ENCODE data around the gene CHP1. TPM values are rescaled to one million over a fixed set of nuclear protein-coding genes. Genes with fewer than 3 reads are reported as not detected.

The CHP1 gene
- total RNA-seq, 4 donors from 2014 or later: 102 to 127 (median 112) TPM

DNA sequence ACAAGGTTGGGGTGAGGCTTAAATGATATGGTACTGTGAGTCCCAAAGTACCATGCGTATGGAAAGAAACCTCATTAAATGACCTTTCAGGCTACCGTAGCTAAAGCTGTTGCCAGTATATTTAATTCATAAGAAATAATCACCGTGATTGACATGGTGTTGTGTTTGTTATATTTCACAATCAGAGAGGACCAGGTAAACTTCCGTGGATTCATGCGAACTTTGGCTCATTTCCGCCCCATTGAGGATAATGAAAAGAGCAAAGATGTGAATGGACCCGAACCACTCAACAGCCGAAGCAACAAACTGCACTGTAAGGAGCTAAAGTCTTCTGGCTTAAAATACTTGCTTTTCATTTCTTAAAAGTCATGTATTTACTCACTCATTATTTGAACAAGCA is 31.5 kb downstream of the CHP1 start:
- no peak for ATAC-seq
- H3K27ac ChIP-seq: no peak overlapping the region
- no peaks in the 10 kb centered on the region for H3K9me3 ChIP-seq
- TF ChIP-seq EP300 (IDR thresholded peaks at IDR 0.05): no peak
- H3K4me1 ChIP-seq: no peaks in the 10 kb centered on the region
- H3K27me3 ChIP-seq: no peaks in the 10 kb centered on the region
- WGBS, 2 donors (ENCODE audit: low coverage in 1 of 2): 93 to 98% methylated on average over 8 of the region's 8 CpGs
- H3K36me3 ChIP-seq: peaks cover 0 to 86% of the 10 kb centered on the region in 2 donors
- no peak overlapping the region for H3K4me3 ChIP-seq

DNA sequence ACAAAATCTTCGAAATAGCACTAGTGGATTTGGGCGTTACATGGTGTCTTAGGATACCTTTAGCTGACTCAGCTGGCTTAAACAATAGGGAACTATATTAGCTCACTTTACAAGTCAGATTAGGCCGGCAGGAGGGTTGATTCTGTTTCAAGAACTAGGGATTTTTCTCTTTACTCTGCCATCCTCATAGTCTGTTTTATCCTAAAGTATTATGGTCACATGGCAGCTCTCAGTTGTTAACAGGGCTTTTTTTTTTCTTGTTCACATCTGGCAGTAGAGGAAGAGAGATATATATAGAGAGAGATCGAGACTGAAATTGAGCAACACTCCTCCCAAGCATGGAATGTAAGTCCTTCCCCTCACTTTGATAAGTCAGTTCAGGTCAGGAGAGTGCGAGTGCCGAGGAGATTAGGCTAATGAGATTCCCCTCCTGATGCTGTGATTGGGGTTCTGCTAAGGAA is 32.9 kb downstream of the CHP1 start:
- Histone ChIP-seq H3K4me3 (no peak overlapping the region), H3K4me1 (no peaks in the 10 kb centered on the region), H3K9me3 (no peaks in the 10 kb centered on the region), H3K27me3 (no peaks in the 10 kb centered on the region), H3K27ac (no peak overlapping the region), H3K36me3 (peaks cover 0 to 79% of the 10 kb centered on the region in 2 donors)
- ATAC-seq: no peak
- 79 to 82% methylated on average over 5 to 6 of the region's 6 CpGs for WGBS, 2 donors (ENCODE audit: low coverage in 1 of 2)
- TF ChIP-seq EP300 (IDR thresholded peaks at IDR 0.05) (no peak), POLR2A (IDR thresholded peaks at IDR 0.05) (no peak), POLR2AphosphoS5 (IDR thresholded peaks at IDR 0.05) (no peak)
- TF ChIP-seq, protein P1, sequence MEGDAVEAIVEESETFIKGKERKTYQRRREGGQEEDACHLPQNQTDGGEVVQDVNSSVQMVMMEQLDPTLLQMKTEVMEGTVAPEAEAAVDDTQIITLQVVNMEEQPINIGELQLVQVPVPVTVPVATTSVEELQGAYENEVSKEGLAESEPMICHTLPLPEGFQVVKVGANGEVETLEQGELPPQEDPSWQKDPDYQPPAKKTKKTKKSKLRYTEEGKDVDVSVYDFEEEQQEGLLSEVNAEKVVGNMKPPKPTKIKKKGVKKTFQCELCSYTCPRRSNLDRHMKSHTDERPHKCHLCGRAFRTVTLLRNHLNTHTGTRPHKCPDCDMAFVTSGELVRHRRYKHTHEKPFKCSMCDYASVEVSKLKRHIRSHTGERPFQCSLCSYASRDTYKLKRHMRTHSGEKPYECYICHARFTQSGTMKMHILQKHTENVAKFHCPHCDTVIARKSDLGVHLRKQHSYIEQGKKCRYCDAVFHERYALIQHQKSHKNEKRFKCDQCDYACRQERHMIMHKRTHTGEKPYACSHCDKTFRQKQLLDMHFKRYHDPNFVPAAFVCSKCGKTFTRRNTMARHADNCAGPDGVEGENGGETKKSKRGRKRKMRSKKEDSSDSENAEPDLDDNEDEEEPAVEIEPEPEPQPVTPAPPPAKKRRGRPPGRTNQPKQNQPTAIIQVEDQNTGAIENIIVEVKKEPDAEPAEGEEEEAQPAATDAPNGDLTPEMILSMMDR (IDR thresholded peaks at IDR 0.05): no peak

DNA sequence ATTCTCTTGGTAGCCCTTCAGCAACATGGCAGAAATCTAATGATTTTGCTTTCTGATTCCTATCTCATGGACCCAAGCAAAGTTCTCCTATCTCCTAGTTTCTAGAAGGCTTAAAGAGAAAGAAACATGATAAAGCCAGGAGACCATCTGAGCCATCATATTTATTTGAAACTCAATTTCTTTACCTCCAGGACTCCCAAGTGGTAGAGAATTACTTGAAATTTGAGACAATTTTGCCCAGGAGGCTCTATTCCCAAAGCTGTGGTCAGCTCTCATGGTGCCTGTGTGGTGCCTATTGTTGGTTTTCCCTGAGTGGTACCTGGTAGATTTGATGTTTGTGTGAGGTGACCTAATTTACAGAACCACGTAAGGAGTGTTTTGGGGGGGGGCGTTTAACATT is 38.8 kb downstream of the CHP1 start:
- no peaks in the 10 kb centered on the region for H3K9me3 ChIP-seq
- TF ChIP-seq POLR2AphosphoS5 (IDR thresholded peaks at IDR 0.05) (no peak), EP300 (IDR thresholded peaks at IDR 0.05) (no peak), POLR2A (IDR thresholded peaks at IDR 0.05) (no peak)
- TF ChIP-seq, protein P1 (IDR thresholded peaks at IDR 0.05): no peak
- peaks cover 0 to 84% of the 10 kb centered on the region in 2 donors for H3K36me3 ChIP-seq
- H3K27ac ChIP-seq: no peak overlapping the region
- H3K4me1 ChIP-seq: no peaks in the 10 kb centered on the region
- H3K4me3 ChIP-seq: no peak overlapping the region
- 94 to 100% methylated on average over 2 of the region's 2 CpGs for WGBS, 2 donors (ENCODE audit: low coverage in 1 of 2)
- H3K27me3 ChIP-seq: no peaks in the 10 kb centered on the region
- no peak for ATAC-seq

GRCh38 chr15:41276831-41277230 is 45.8 kb downstream of the CHP1 start:
- H3K36me3 ChIP-seq: peaks cover 0 to 88% of the 10 kb centered on the region in 2 donors
- no peaks in the 10 kb centered on the region for H3K9me3 ChIP-seq
- no peak overlapping the region for H3K27ac ChIP-seq
- no peak for TF ChIP-seq POLR2AphosphoS5 (IDR thresholded peaks at IDR 0.05)
- TF ChIP-seq, protein P1 (IDR thresholded peaks at IDR 0.05): no peak
- TF ChIP-seq EP300 (IDR thresholded peaks at IDR 0.05): no peak
- no peak for TF ChIP-seq POLR2A (IDR thresholded peaks at IDR 0.05)
- no peak overlapping the region for H3K4me3 ChIP-seq
- no peaks in the 10 kb centered on the region for H3K27me3 ChIP-seq
- no peaks in the 10 kb centered on the region for H3K4me1 ChIP-seq
- ATAC-seq: no peak

DNA sequence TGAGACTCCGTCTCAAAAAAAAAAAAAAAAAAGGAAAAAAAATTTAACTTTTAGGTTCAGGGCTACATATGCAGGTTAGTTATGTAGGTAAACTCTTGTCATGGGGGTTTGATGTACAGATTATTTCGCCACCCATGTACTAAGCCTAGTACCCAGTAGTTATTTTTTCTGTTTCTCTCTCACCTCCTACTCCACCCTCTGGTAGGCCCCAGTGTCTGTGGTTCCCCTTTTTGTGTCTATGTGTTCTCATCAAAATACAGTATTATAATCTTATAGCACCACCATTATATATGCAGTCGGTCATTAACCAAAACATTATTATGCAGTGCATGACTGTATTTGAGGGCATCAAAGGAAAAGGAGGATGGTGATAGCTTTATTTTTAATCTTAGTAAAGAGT is 47.3 kb downstream of the CHP1 start:
- 85 to 96% methylated on average over 2 to 3 of the region's 3 CpGs for WGBS, 2 donors (ENCODE audit: low coverage in 1 of 2)
- H3K9me3 ChIP-seq: no peaks in the 10 kb centered on the region
- H3K4me1 ChIP-seq: peaks cover 0 to 5% (median 0%) of the 10 kb centered on the region in 3 donors
- no peaks in the 10 kb centered on the region for H3K27me3 ChIP-seq
- H3K36me3 ChIP-seq: peaks cover 0 to 73% of the 10 kb centered on the region in 2 donors
- ATAC-seq: no peak
- H3K4me3 ChIP-seq: no peak overlapping the region
- H3K27ac ChIP-seq: no peak overlapping the region
- TF ChIP-seq EP300 (IDR thresholded peaks at IDR 0.05) (no peak), POLR2A (IDR thresholded peaks at IDR 0.05) (no peak)
- TF ChIP-seq, protein P1 (IDR thresholded peaks at IDR 0.05): no peak
